Measurements from ENCODE around the gene SCAF4.

Gene SCAF4, protein sequence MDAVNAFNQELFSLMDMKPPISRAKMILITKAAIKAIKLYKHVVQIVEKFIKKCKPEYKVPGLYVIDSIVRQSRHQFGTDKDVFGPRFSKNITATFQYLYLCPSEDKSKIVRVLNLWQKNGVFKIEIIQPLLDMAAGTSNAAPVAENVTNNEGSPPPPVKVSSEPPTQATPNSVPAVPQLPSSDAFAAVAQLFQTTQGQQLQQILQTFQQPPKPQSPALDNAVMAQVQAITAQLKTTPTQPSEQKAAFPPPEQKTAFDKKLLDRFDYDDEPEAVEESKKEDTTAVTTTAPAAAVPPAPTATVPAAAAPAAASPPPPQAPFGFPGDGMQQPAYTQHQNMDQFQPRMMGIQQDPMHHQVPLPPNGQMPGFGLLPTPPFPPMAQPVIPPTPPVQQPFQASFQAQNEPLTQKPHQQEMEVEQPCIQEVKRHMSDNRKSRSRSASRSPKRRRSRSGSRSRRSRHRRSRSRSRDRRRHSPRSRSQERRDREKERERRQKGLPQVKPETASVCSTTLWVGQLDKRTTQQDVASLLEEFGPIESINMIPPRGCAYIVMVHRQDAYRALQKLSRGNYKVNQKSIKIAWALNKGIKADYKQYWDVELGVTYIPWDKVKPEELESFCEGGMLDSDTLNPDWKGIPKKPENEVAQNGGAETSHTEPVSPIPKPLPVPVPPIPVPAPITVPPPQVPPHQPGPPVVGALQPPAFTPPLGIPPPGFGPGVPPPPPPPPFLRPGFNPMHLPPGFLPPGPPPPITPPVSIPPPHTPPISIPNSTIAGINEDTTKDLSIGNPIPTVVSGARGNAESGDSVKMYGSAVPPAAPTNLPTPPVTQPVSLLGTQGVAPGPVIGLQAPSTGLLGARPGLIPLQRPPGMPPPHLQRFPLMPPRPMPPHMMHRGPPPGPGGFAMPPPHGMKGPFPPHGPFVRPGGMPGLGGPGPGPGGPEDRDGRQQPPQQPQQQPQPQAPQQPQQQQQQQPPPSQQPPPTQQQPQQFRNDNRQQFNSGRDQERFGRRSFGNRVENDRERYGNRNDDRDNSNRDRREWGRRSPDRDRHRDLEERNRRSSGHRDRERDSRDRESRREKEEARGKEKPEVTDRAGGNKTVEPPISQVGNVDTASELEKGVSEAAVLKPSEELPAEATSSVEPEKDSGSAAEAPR

DNA sequence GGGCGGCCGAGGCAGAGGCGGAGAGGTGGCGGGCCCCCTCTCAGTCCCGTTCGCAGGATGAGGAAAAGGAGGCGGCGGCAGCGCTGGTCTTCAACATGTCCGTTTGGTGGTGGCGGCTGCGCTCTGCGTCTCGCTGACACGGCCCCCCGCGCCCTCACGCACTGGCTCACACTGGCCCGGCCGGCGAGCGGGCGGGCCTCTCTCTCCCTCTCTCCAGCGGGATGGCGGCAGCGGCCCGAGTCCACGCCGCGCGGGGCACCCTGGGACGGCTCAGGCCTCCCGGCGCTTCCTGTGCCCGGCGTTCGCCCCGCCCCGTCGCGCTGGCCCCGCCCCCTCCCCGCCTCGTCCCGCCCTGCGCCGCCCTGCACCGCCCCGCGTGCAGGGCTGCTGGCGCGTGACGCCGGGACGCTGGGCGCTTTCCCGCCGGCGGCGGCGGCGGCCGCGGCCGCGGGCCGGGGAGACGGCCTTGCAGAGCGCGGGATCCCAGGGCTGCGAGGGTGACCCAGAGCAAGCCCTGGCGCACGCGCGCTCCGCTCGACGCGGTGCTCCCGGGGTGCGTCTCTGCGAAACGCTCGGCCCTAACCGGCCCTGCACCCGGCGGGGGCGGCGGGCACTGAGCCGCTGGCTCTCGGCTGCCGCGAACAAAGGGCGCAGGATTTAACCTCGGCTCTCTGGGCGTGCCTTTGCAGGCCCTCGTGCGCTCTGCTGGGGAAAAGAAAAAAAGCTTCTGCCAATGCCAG, at the start of gene SCAF4:
SCAF4 (minus strand) TSS at position 262 of the 740 bp plus-strand sequence. CDS start 426 bp downstream, outside the sequence.
- in situ Hi-C loops (cut with HindIII; ENCODE audit: low sequenced_read_pairs): no loop called here

- in situ Hi-C loops (cut with HindIII; ENCODE audit: low sequenced_read_pairs): no loop called here
These were observed 49.0 kb upstream of the SCAF4 start for GRCh38 chr21:31780944-31781343.

- in situ Hi-C loops (cut with HindIII; ENCODE audit: low sequenced_read_pairs): no loop called here
These were observed 46.6 kb upstream of the SCAF4 start for GRCh38 chr21:31778546-31778945.

- in situ Hi-C loops (cut with HindIII; ENCODE audit: low sequenced_read_pairs): no loop called here
These were observed 45.9 kb upstream of the SCAF4 start for GRCh38 chr21:31777857-31778256.

DNA sequence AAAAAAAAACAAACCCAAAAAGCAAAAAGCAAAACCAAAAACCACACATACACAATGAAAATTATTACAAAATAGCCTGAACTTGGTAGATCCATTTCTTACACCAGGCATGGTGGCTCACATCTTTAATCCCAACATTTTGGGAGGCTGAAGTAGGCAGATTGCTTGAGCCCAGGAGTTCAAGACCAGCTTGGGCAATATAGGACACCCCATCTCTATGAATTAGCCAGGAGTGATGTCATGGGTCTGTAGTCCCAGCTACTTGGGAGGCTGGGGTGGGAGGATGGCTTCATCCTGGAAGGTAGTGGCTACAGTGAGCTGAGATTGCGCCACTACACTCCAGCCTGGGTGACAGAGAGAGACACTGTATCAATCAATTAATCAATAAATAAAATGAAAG, 42.1 kb upstream of the SCAF4 start:
- in situ Hi-C loops (cut with HindIII; ENCODE audit: low sequenced_read_pairs): loop anchor here (25.0 kb wide), 1 partner anchor 488 kb away; no protein-coding TSS in a partner anchor

- in situ Hi-C loops (cut with HindIII; ENCODE audit: low sequenced_read_pairs): loop anchor here (25.0 kb wide), 1 partner anchor 489 kb away; no protein-coding TSS in a partner anchor
These were observed 41.0 kb upstream of the SCAF4 start for GRCh38 chr21:31772674-31773555.

GRCh38 chr21:31771685-31772084, 39.8 kb upstream of the SCAF4 start:
- in situ Hi-C loops (cut with HindIII; ENCODE audit: low sequenced_read_pairs): loop anchor here (25.0 kb wide), 1 partner anchor 491 kb away; no protein-coding TSS in a partner anchor

GRCh38 chr21:31768710-31769109, 36.8 kb upstream of the SCAF4 start:
- in situ Hi-C loops (cut with HindIII; ENCODE audit: low sequenced_read_pairs): loop anchor here (5.0 to 25.0 kb wide), 2 partner anchors 39 to 494 kb away; no protein-coding TSS in a partner anchor

- in situ Hi-C loops (cut with HindIII; ENCODE audit: low sequenced_read_pairs): loop anchor here (5.0 to 25.0 kb wide), 2 partner anchors 40 to 495 kb away; no protein-coding TSS in a partner anchor
These were observed 35.0 kb upstream of the SCAF4 start for GRCh38 chr21:31766899-31767298.

GRCh38 chr21:31765850-31766249, 33.9 kb upstream of the SCAF4 start:
- in situ Hi-C loops (cut with HindIII; ENCODE audit: low sequenced_read_pairs): loop anchor here (5.0 to 25.0 kb wide), 2 partner anchors 41 to 496 kb away; no protein-coding TSS in a partner anchor

DNA sequence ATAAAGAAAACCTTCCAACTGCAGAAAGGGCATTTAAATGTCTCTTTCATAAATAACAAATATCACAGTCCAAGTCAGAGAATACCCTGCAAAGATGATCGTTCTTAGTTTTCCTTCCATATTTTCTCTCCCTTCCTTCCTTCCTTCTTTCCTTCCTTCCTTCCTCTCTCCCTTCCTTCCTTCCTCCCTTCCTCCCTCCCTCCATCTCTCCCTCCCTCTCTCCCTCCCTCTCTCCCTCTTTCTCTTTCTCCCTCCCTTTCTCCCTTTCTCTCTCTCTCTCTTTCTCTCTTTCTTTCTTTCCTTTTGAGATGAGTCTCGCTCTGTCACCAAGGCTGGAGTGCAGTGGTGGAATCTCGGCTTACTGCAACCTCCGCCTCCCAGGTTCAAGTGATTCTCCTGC, 29.0 kb upstream of the SCAF4 start:
- in situ Hi-C loops (cut with HindIII; ENCODE audit: low sequenced_read_pairs): loop anchor here (25.0 kb wide), 1 partner anchor 501 kb away; no protein-coding TSS in a partner anchor

DNA sequence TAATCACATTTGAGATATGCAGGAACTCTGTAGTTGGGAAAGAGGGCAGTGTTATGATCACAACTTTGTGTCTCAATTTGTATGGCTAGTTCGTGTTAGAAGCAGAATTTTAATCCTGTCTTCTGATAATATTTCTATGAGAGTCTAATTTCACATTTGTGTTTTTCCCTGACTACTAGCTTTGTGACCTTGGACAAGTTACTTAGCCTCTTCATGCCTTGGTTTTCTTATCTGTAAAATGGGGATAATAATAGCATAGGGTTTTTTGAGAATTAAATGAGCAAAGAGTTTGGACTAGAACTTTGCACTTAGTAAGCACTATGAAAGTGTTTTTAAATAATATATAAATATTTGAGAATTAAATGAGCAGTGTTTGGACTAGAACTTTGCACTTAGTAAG, 24.9 kb upstream of the SCAF4 start:
- in situ Hi-C loops (cut with HindIII; ENCODE audit: low sequenced_read_pairs): loop anchor here (25.0 kb wide), 1 partner anchor 506 kb away; no protein-coding TSS in a partner anchor

DNA sequence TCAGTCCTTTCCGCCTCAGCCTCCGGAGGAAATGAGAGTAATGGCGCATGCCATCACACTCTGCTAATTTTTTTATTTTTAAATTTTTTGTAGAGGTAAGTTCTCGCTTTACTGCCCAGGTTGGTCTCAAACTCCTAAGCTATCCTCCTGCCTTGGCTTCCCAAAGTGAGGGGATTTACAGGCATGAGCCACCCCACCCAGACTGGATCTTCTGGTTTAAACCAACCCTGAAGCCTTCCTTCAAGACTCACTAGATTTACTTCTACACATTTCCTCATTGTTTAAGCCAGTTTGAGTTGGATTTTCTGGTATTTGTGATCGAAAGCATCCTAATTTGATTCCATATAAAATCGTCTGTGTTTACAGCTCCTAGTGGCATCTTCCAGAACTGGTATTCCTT, 23.1 kb upstream of the SCAF4 start:
- in situ Hi-C loops (cut with HindIII; ENCODE audit: low sequenced_read_pairs): loop anchor here (25.0 kb wide), 1 partner anchor 507 kb away; no protein-coding TSS in a partner anchor

DNA sequence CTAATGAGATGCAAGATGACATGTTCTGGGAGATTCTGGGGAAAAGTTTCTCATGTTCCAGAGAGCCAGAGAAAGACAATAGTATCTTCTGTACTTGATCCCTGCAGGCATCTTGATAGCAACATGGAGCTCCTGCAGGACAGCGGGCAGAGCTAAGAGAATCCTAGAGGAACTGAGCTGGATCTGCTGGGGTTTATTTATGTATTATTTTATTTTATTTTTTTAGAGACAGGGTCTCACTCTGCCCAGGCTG, 22.7 kb upstream of the SCAF4 start:
- in situ Hi-C loops (cut with HindIII; ENCODE audit: low sequenced_read_pairs): loop anchor here (25.0 kb wide), 1 partner anchor 508 kb away; no protein-coding TSS in a partner anchor

DNA sequence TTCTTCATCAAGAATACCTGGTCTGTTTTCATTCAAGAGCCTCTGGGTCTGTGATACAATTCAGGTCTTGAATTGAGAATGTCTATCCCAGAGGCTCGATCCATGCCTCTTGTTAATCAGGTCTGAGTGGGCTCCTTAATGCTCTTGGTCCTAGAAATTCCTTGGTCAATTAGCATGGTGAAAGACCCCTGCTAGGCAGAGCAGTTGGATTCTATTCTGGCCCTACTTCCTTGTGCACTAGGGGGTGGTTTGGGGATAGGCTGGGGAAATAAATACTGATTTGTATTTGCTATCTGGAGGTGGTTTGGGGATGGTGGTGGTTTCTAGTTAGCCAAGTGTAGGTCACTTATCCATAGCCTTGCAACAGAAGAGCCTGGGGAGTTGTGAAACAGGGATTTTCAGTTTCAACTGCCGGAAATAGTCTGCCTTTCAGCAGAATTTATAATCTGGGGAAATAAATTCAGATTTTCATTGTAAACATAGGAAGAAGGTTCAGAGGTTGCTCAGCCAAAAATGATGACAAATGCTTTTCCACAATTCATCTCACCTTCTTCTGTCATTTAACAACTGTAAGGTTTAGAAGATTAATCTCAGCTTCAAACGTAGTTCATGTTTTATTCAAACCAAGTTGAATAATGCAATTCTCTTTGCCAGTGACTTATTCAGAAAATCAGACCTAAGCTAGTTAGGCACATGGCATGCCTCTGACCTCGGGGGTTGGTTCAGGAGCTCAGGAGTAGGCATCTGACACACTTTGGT, 22.2 kb upstream of the SCAF4 start:
- in situ Hi-C loops (cut with HindIII; ENCODE audit: low sequenced_read_pairs): loop anchor here (25.0 kb wide), 1 partner anchor 508 kb away; no protein-coding TSS in a partner anchor

DNA sequence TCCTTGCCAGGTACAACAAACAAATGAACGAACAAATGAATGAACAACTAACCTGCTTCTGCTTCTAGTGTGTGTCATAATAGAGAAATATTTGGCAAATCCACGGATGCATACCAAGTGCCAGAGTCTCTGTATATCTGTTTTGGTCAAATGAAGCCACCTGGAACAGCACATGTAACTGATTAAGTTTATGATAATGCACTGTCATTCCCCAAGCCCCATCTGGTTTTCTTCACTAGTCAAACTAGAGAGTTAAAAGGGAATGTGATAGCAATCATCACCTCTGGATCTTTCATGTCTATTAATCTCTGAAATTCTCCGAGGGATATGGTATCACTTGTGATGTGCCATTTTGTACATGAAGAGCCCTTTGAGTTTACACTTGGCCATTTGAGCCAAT, 21.0 kb upstream of the SCAF4 start:
- in situ Hi-C loops (cut with HindIII; ENCODE audit: low sequenced_read_pairs): loop anchor here (25.0 kb wide), 1 partner anchor 509 kb away; no protein-coding TSS in a partner anchor

- in situ Hi-C loops (cut with HindIII; ENCODE audit: low sequenced_read_pairs): loop anchor here (25.0 kb wide), 1 partner anchor 510 kb away; no protein-coding TSS in a partner anchor
These were observed 20.4 kb upstream of the SCAF4 start for GRCh38 chr21:31752352-31752751.

- in situ Hi-C loops (cut with HindIII; ENCODE audit: low sequenced_read_pairs): loop anchor here (25.0 kb wide), 1 partner anchor 511 kb away; no protein-coding TSS in a partner anchor
These were observed 18.9 kb upstream of the SCAF4 start for GRCh38 chr21:31750843-31751242.

All from endothelial cell of hepatic sinusoid (primary cell).